HEK293 (cell line): ENCODE data around the gene SSTR4.

Source experiments
- CTCF ChIA-PET: fragments of 350-600 bp; formaldehyde crosslinking; extraction: SDS; loops from one replicate; lab custom pipeline; 2021; ENCODE audit warnings: antibody characterized with exemption; lab: Yijun Ruan, JAX
- POLR2A ChIA-PET: fragments of 300-600 bp; formaldehyde crosslinking; extraction: SDS; loops from one replicate; lab custom pipeline; 2020; ENCODE audit warnings: antibody characterized with exemption, inconsistent platforms; lab: Yijun Ruan, JAX
- H3K27ac ChIP-seq: fragments of 200-500 bp; sonication (Bioruptor generic); 2 replicates; pipeline ENCODE4 v1.5.1; 2014; ENCODE audit warnings: low read depth, low read length, control low read depth, inconsistent platforms; ENCODE audit errors: extremely low read depth
- H3K36me3 ChIP-seq, 2 experiments: fragments of 200-500 bp in 1 of 2; sonication (Bioruptor generic) in 1 of 2; 1 replicate in 1 of 2; 2 replicates in 1 of 2; pipeline ENCODE4 v1.5.1; 2014 to 2017; ENCODE audit warnings: inconsistent platforms in 2 of 2, low read length in 2 of 2; ENCODE audit not compliant: control insufficient read depth in 2 of 2, insufficient read depth in 1 of 2
- H3K4me1 ChIP-seq: fragments of 200-500 bp; sonication (Bioruptor generic); 2 replicates; pipeline ENCODE4 v1.5.1; 2014; ENCODE audit warnings: mild to moderate bottlenecking, low read length, inconsistent platforms; ENCODE audit not compliant: control insufficient read depth, insufficient read depth
- H3K4me3 ChIP-seq: 2 replicates; pipeline ENCODE4 v1.5.1; 2011; ENCODE audit warnings: low read depth, mild to moderate bottlenecking, control low read depth, low read length, moderate library complexity
- H3K9me3 ChIP-seq: fragments of 200-500 bp; sonication (Bioruptor generic); 2 replicates; pipeline ENCODE4 v1.5.1; 2014; ENCODE audit warnings: low read depth, low read length, inconsistent platforms; ENCODE audit not compliant: control insufficient read depth, insufficient read depth
- ATF2 ChIP-seq: fragments of 450-650 bp; formaldehyde crosslinking; IDR thresholded peaks from 2 replicates; pipeline ENCODE4 v1.5.1; 2016; ENCODE audit warnings: missing biosample characterization, missing genetic modification characterization, low read depth
- CTCF ChIP-seq: fragments of 450-650 bp; formaldehyde crosslinking; IDR thresholded peaks from 2 replicates; pipeline ENCODE4 v1.5.1; 2016; ENCODE audit warnings: missing biosample characterization, missing genetic modification characterization
- GLIS1 ChIP-seq: fragments of 450-650 bp; formaldehyde crosslinking; IDR thresholded peaks from 2 replicates; pipeline ENCODE4 v1.5.1; 2016; ENCODE audit warnings: missing biosample characterization, missing genetic modification characterization
- PRDM1 ChIP-seq: fragments of 450-650 bp; formaldehyde crosslinking; IDR thresholded peaks from 2 replicates; pipeline ENCODE4; 2016; ENCODE audit warnings: missing biosample characterization, missing genetic modification characterization
- REPIN1 ChIP-seq: fragments of 450-650 bp; formaldehyde crosslinking; IDR thresholded peaks from 2 replicates; pipeline ENCODE4 v1.5.1; 2017; ENCODE audit warnings: missing biosample characterization, missing genetic modification characterization, low read depth
- REST ChIP-seq: fragments of 450-650 bp; formaldehyde crosslinking; IDR thresholded peaks from 2 replicates; pipeline ENCODE4 v1.5.1; 2016; ENCODE audit warnings: missing biosample characterization, missing genetic modification characterization
- ZBTB21 ChIP-seq: fragments of 450-650 bp; formaldehyde crosslinking; IDR thresholded peaks from 2 replicates; pipeline ENCODE4 v1.5.1; 2017; ENCODE audit warnings: missing biosample characterization, missing genetic modification characterization
- ZBTB26 ChIP-seq: fragments of 450-650 bp; formaldehyde crosslinking; optimal IDR thresholded peaks from 2 replicates; pipeline ENCODE3; 2016; ENCODE audit warnings: missing biosample characterization, mild to moderate bottlenecking, missing genetic modification characterization
- ZBTB8A ChIP-seq: fragments of 450-650 bp; formaldehyde crosslinking; IDR thresholded peaks from 2 replicates; pipeline ENCODE4 v1.5.1; 2016; ENCODE audit warnings: missing biosample characterization, missing genetic modification characterization
- ZNF362 ChIP-seq: fragments of 450-650 bp; formaldehyde crosslinking; IDR thresholded peaks from 2 replicates; pipeline ENCODE4 v1.5.1; 2016; ENCODE audit warnings: missing biosample characterization, missing genetic modification characterization
- ZNF391 ChIP-seq: fragments of 450-650 bp; formaldehyde crosslinking; IDR thresholded peaks from 2 replicates; pipeline ENCODE4 v1.5.1; 2016; ENCODE audit warnings: low read depth, missing biosample characterization, missing genetic modification characterization, borderline replicate concordance
- ZNF521 ChIP-seq: fragments of 450-650 bp; formaldehyde crosslinking; IDR thresholded peaks from 2 replicates; pipeline ENCODE4 v1.5.1; 2017; ENCODE audit warnings: missing biosample characterization, mild to moderate bottlenecking, missing genetic modification characterization
- ZNF529 ChIP-seq: fragments of 450-650 bp; formaldehyde crosslinking; IDR thresholded peaks from 2 replicates; pipeline ENCODE4 v1.5.1; 2017; ENCODE audit warnings: missing genetic modification characterization, missing biosample characterization; ENCODE audit not compliant: insufficient replicate concordance
- ZNF530 ChIP-seq: fragments of 450-650 bp; formaldehyde crosslinking; IDR thresholded peaks from 2 replicates; pipeline ENCODE4 v1.5.1; 2016; ENCODE audit warnings: low read depth, missing biosample characterization, missing genetic modification characterization
- ZNF560 ChIP-seq: fragments of 450-650 bp; formaldehyde crosslinking; IDR thresholded peaks from 2 replicates; pipeline ENCODE4 v1.5.1; 2017; ENCODE audit warnings: missing biosample characterization, missing genetic modification characterization, borderline replicate concordance
- ZNF596 ChIP-seq: fragments of 450-650 bp; IDR thresholded peaks from 2 replicates; pipeline ENCODE4 v1.5.0; 2018; ENCODE audit warnings: missing biosample characterization, mild to moderate bottlenecking, missing genetic modification characterization, moderate library complexity
- ZNF600 ChIP-seq: fragments of 450-650 bp; formaldehyde crosslinking; IDR thresholded peaks from 2 replicates; pipeline ENCODE4 v1.5.1; 2016; ENCODE audit warnings: missing biosample characterization, missing genetic modification characterization
- ZNF664 ChIP-seq: fragments of 450-650 bp; formaldehyde crosslinking; IDR thresholded peaks from 2 replicates; pipeline ENCODE4 v1.5.1; 2016; ENCODE audit warnings: missing biosample characterization, missing genetic modification characterization

SSTR4 gene

GRCh38 chr20:23083553-23084220 lies 48.6 kb downstream of the SSTR4 start (continued):
- TF ChIP-seq CTCF: no peak
- no peak for TF ChIP-seq ZNF664
- no peak for TF ChIP-seq ZNF391
- TF ChIP-seq ZNF596: no peak
- no peak for TF ChIP-seq GLIS1 (tag by site-specific recombination)
- TF ChIP-seq, all 188 proteins: peak for 0

GRCh38 chr20:23084282-23084844 lies 49.3 kb downstream of the SSTR4 start:
- no peak overlapping the region for H3K27ac ChIP-seq
- ChIA-PET CTCF (no interaction called here), POLR2A (no interaction called here)
- H3K36me3 ChIP-seq: no peaks in the 10 kb centered on the region
- TF ChIP-seq ZBTB8A (no peak), ZNF529 (tag by site-specific recombination) (no peak), ZNF596 (no peak), ZBTB26 (tag by site-specific recombination) (no peak)
- H3K9me3 ChIP-seq: no peaks in the 10 kb centered on the region
- H3K4me1 ChIP-seq: no peaks in the 10 kb centered on the region
- no peak overlapping the region for H3K4me3 ChIP-seq

GRCh38 chr20:23084845-23085365 lies 49.8 kb downstream of the SSTR4 start:
- no peaks in the 10 kb centered on the region for H3K9me3 ChIP-seq
- no peak overlapping the region for H3K4me3 ChIP-seq
- ChIA-PET POLR2A (no interaction called here), CTCF (no interaction called here)
- H3K4me1 ChIP-seq: no peaks in the 10 kb centered on the region
- H3K27ac ChIP-seq: no peak overlapping the region
- H3K36me3 ChIP-seq: no peaks in the 10 kb centered on the region
- TF ChIP-seq CTCF (no peak), REPIN1 (tag by site-specific recombination) (no peak), REST (tag by site-specific recombination) (no peak), PRDM1 (tag by site-specific recombination) (no peak), ZNF600 (tag by site-specific recombination) (no peak), ZNF530 (no peak), ZNF521 (tag by site-specific recombination) (no peak), ZNF560 (tag by site-specific recombination) (no peak), ZNF362 (tag by site-specific recombination) (no peak), ZBTB21 (tag by site-specific recombination) (no peak), ATF2 (no peak)
